Pancreas (tissue), 10 donors: Measurements from ENCODE around the gene AHR. TPM values are rescaled to one million over a fixed set of nuclear protein-coding genes. Genes with fewer than 3 reads are reported as not detected.

Source experiments
- ATAC-seq, 4 donors: fragments of 200-7000 bp; cut with Tn5 transposase; one replicate each; pipeline versions ENCODE4 v1.8.0 to v1.9.1; 2020; ENCODE audit warnings: mild to moderate bottlenecking in 4 of 4, moderate library complexity in 4 of 4
- DNase-seq, 6 donors: peaks; one replicate each; pipeline ENCODE4 v3.0.0-alpha.2; 2020
- FAIRE-seq: peaks from 2 replicates; lab custom pipeline; 2012; peaks lifted over from hg19 to GRCh38; lab: Jason Lieb, UNC
- H3K27ac ChIP-seq, 4 donors: fragments of 200-600 bp; sonication (generic); 1 replicate in 3 of 4; 2 replicates in 1 of 4; pipeline versions ENCODE4 v1.5.0 to v1.8.0; 2020
- H3K27me3 ChIP-seq, 4 donors: fragments of 200-600 bp; one replicate each; pipeline ENCODE4 v1.8.0; 2021
- H3K36me3 ChIP-seq, 3 donors: fragments of 200-600 bp; sonication (generic) in 1 of 3; one replicate each; pipeline versions ENCODE4 v1.5.0 to v1.8.0; 2020 to 2021
- H3K4me1 ChIP-seq, 3 donors: fragments of 200-600 bp; one replicate each; pipeline ENCODE4 v1.8.0; 2021
- H3K4me3 ChIP-seq, 4 donors: fragments of 200-600 bp; sonication (generic) in 2 of 4; one replicate each; pipeline versions ENCODE4 v1.5.0 to v1.8.0; 2020 to 2021
- H3K9me3 ChIP-seq, 4 donors: fragments of 200-600 bp; one replicate each; pipeline ENCODE4 v1.8.0; 2021
- WGBS, 2 donors: extraction: QIAGEN DNeasy Blood & Tissue Kit; methylation state at CpG; one replicate each; pipeline ENCODE4 v1.1.7; 2013; 5-methylcytosine and 5-hydroxymethylcytosine counted together
- intact Hi-C, 3 donors: fragments of 100-400 bp; cut with DNase I; formaldehyde crosslinking; loops; one replicate each; pipeline versions ENCODE4 v1.11.1 to v1.14.2; 2022
- polyA plus RNA-seq, 2 donors: library from polyadenylated mRNA; stranded (reverse); fragments of 200-250 nt; gene quantifications; one replicate each; pipeline ENCODE4 v1.2.3, GENCODE V29; 2013
- total RNA-seq, 6 donors: library from RNA; stranded (reverse); fragmentation: NEBNext Ultra II Directional in 4 of 6; extraction: Animal tissue kit (Norgen Biotek cat#: 25700) in 4 of 6; gene quantifications; one replicate each; pipeline versions ENCODE4 v1.2.1 to v1.2.4, GENCODE V29; 2021 to 2023
- TF ChIP-seq, protein P1 (sequence below), 4 donors: fragments of 200-600 bp; sonication (generic) in 3 of 4; IDR thresholded peaks; one replicate each; pipeline versions ENCODE4 v1.5.0 to v1.8.0; 2021; ENCODE audit warnings: antibody characterized with exemption in 4 of 4
- donor health status: healthy with polysubstance abuse.
- donor health status: DM: no; HTN: no; CAD: no; lungs with moderate emphysema.
- donor health status: DM: no; HTN: no; CAD: no.
- donor health status: control.
- donor health status: control.
- donor health status: Bipolar disorder and iron deficiency.
- donor health status: DM: yes; HTN: yes; CAD: no.
- donor health status: DM: no; HTN: no; CAD: no.
- donor health status: DM: no; HTN: no; CAD: no.
- donor health status: DM: yes; HTN: yes; CAD: no.

AHR gene
- total and polyA plus RNA-seq, 8 donors: 3.2 to 31.8 (median 8.4) TPM

DNA sequence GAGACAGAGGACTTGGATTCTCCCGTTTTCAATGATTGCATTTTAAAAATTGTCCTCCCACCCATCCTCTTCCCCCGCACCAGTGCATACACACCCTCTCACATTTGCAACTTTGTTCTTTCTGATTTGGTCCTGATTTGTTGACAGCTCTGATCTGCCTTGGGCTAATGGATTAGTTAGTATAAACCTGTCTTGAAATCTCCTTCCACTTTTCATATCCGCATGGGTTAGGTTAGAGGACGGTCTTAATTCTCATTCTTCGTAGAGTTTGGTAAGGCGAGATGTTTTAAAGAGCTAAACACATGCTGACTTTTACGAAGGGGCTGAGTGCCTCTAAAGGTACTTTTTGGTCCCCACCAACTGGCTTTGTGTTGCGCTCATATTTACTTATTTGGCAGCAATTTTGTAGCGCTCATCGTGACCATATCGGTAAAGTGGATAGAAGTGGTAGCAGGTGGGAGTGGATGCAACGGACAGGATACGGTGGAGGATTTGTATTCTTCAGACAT lies 1.1 kb downstream of the AHR start:
- H3K9me3 ChIP-seq: no peaks in the 10 kb centered on the region
- intact Hi-C loops: no loop called here

DNA sequence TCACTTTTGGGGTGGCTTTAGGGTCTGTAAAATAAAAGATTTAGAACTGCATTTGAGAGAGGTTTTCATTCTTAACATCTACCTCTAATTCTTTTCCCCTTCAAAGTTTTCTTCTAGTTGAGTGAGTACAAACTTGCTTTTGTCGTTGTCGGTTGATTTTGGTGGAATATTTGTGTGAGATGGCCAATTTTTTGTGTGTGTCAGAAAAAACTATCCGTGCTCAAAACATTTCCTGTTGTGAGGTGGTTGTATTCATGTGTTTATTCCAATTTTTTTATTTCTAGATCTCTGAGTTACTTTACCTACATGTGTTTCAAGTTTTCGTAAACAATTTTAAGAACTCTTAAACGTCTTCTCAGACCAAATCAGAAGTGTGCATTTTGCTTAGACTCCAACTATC lies 1.6 kb downstream of the AHR start:
- TF ChIP-seq, protein P1, sequence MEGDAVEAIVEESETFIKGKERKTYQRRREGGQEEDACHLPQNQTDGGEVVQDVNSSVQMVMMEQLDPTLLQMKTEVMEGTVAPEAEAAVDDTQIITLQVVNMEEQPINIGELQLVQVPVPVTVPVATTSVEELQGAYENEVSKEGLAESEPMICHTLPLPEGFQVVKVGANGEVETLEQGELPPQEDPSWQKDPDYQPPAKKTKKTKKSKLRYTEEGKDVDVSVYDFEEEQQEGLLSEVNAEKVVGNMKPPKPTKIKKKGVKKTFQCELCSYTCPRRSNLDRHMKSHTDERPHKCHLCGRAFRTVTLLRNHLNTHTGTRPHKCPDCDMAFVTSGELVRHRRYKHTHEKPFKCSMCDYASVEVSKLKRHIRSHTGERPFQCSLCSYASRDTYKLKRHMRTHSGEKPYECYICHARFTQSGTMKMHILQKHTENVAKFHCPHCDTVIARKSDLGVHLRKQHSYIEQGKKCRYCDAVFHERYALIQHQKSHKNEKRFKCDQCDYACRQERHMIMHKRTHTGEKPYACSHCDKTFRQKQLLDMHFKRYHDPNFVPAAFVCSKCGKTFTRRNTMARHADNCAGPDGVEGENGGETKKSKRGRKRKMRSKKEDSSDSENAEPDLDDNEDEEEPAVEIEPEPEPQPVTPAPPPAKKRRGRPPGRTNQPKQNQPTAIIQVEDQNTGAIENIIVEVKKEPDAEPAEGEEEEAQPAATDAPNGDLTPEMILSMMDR (IDR thresholded peaks at IDR 0.05): no peak
- FAIRE-seq (peak; percentile 70), ATAC-seq (no peak), DNase-seq (no peak)
- H3K27ac ChIP-seq: peak overlapping the region in 2 of 4 donors; percentile 91 to 96
- no peaks in the 10 kb centered on the region for H3K27me3 ChIP-seq
- no peaks in the 10 kb centered on the region for H3K9me3 ChIP-seq
- intact Hi-C loops: loop anchor here in 1 of 3 donors (10.0 kb wide), 1 partner anchor 315 kb away; no protein-coding TSS in a partner anchor
- no peaks in the 10 kb centered on the region for H3K36me3 ChIP-seq
- WGBS, 2 donors: 15 to 16% methylated on average over 5 of the region's 5 CpGs
- peaks cover 0 to 27% (median 20%) of the 10 kb centered on the region in 3 donors for H3K4me1 ChIP-seq
- peak overlapping the region; percentile 66 to 95 (median 86) for H3K4me3 ChIP-seq

More for the DNA sequence above, 1.1 kb downstream of the AHR start:
- Histone ChIP-seq H3K4me3 (peak overlapping the region; percentile 66 to 95 (median 86)), H3K27me3 (no peaks in the 10 kb centered on the region), H3K36me3 (no peaks in the 10 kb centered on the region), H3K27ac (peak overlapping the region; percentile 90 to 96 (median 92)), H3K4me1 (peaks cover 0 to 23% (median 16%) of the 10 kb centered on the region in 3 donors)
- TF ChIP-seq, protein P1 (IDR thresholded peaks at IDR 0.05): no peak
- peak in 3 of 4 donors; percentile 3 to 5 (median 4) for ATAC-seq
- WGBS, 2 donors: 0 to 1% methylated on average over 13 of the region's 13 CpGs
- FAIRE-seq: no peak
- peak in 2 of 6 donors; percentile 10 to 27 for DNase-seq

DNA sequence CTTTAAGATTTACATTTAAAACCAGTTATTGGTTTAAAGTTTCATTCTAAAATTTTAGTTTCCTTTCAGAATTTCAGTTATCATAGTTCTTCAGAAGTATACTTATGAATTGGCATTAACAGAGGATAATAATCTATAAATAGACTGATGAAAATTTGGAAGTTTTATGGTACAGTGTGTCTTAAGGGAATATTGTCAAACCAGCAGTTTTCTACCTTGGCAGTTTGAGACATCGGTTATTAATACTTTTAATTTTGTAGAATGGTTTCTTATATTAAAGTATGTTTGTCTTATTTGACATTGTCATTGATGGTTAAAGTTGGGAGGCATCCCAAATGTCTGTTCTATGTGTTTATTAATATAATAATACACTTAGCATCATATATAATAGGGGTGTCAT lies 2.0 kb downstream of the AHR start:
- Histone ChIP-seq H3K27ac (no peak overlapping the region), H3K27me3 (no peaks in the 10 kb centered on the region), H3K4me3 (peak overlapping the region in 2 of 4 donors; percentile 85 to 95), H3K9me3 (no peaks in the 10 kb centered on the region), H3K36me3 (no peaks in the 10 kb centered on the region), H3K4me1 (peaks cover 0 to 31% (median 24%) of the 10 kb centered on the region in 3 donors)
- FAIRE-seq: no peak
- TF ChIP-seq, protein P1 (IDR thresholded peaks at IDR 0.05): no peak
- DNase-seq: no peak
- no peak for ATAC-seq
- WGBS, 2 donors: 64 to 71% methylated on average over 1 of the region's 1 CpG
- intact Hi-C loops: loop anchor here in 1 of 3 donors (10.0 kb wide), 1 partner anchor 316 kb away; no protein-coding TSS in a partner anchor

DNA sequence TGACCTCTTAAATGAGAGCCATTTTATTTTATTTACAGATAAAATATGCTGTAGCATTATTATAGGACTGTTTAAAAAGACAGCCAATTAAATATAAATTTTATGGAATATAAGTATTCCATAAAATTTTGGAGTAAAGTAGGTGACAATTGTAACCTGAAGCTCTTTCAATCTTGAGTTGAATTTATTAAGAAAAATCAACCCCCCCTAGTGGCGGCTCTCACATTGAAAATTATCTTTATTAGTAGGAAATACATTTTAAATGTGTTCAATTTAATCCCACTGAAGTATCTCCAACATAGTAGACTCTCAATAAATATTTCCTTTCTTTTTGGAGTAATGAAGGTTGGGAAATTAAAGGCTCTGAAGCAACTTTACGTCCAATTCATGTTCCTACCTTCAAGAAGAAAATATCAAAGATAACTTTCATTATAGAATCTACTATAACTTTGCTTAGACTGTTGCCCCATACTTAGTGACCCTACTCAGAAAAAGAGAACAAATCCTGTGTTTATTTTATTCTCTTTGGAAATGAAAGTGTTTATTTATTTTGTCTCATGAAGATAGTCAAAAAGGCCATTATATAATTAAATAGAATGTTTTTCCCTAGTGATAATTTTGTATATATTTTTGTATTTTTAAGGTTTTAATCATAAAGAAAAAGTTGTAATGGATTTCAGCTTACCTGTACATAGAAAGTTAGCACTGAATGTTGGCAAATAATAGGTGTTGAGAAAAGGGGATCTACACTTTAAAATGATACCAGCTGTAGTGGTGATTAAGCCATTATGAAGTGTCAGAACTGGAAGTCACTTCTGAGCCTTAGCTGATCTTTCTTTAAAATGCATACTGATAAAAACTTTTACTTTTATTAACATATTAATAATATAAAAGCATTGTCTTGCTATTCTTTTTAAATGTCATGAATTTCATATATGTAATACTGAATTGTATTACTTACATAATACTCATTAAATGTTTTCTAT lies 3.3 kb downstream of the AHR start:
- peak overlapping the region in 2 of 4 donors; percentile 0 to 95 for H3K4me3 ChIP-seq
- TF ChIP-seq, protein P1 (IDR thresholded peaks at IDR 0.05): peak; percentile 10 to 67 (median 55)
- intact Hi-C loops: loop anchor here in 1 of 3 donors (10.0 kb wide), 1 partner anchor 317 kb away; no protein-coding TSS in a partner anchor
- ATAC-seq: no peak
- DNase-seq: peak in 4 of 6 donors; percentile 9 to 39 (median 12)
- H3K9me3 ChIP-seq: no peaks in the 10 kb centered on the region
- peak; percentile 82 for FAIRE-seq
- peak overlapping the region in 1 of 4 donors; percentile 13 for H3K27ac ChIP-seq
- no peaks in the 10 kb centered on the region for H3K27me3 ChIP-seq
- H3K36me3 ChIP-seq: no peaks in the 10 kb centered on the region
- WGBS, 2 donors: 16 to 17% methylated on average over 2 of the region's 2 CpGs
- H3K4me1 ChIP-seq: peaks cover 12 to 37% (median 35%) of the 10 kb centered on the region in 3 donors
